GM23338 (cell line): ENCODE data around the gene FGF21. TPM values are rescaled to one million over a fixed set of nuclear protein-coding genes. Genes with fewer than 3 reads are reported as not detected.
A peak's percentile ranks its signal among the peaks of the same experiment; 100 is the strongest.

Source experiments
- ATAC-seq: fragments of 200-7000 bp; cut with Tn5 transposase; 3 replicates; pipeline ENCODE4 v1.9.1; 2020
- DNase-seq: peaks from one replicate; pipeline ENCODE4 v3.0.0-alpha.2; 2015; ENCODE audit warnings: low spot score
- H2AFZ ChIP-seq: fragments of 200-600 bp; sonication (generic); 2 replicates; pipeline ENCODE4 v1.8.0; 2016; ENCODE audit warnings: antibody characterized with exemption, mild to moderate bottlenecking, moderate library complexity
- H3F3A ChIP-seq: fragments of 200-600 bp; sonication (generic); replicated peaks from 2 replicates; pipeline ENCODE4 v1.8.0; 2017; ENCODE audit warnings: antibody characterized with exemption, mixed run types, low read depth
- H3K27ac ChIP-seq: fragments of 200-600 bp; sonication (generic); 2 replicates; pipeline ENCODE4 v1.6.1; 2016; ENCODE audit warnings: low read depth
- H3K27me3 ChIP-seq: fragments of 200-600 bp; sonication (generic); 2 replicates; pipeline ENCODE4 v1.8.0; 2016; ENCODE audit warnings: mild to moderate bottlenecking, mixed run types, moderate library complexity; ENCODE audit not compliant: insufficient read depth
- H3K36me3 ChIP-seq: fragments of 200-600 bp; sonication (generic); 2 replicates; pipeline ENCODE4 v1.8.0; 2016; ENCODE audit warnings: mild to moderate bottlenecking; ENCODE audit not compliant: insufficient read depth
- H3K4me1 ChIP-seq: fragments of 200-600 bp; sonication (generic); 2 replicates; pipeline ENCODE4 v1.8.0; 2016; ENCODE audit warnings: mild to moderate bottlenecking, moderate library complexity; ENCODE audit not compliant: insufficient read depth
- H3K4me2 ChIP-seq: fragments of 200-600 bp; sonication (generic); 2 replicates; pipeline ENCODE4 v1.7.1; 2017; ENCODE audit warnings: mixed run types
- H3K4me3 ChIP-seq: fragments of 200-600 bp; sonication (generic); 2 replicates; pipeline ENCODE4 v1.6.1; 2016; ENCODE audit warnings: mixed run types
- H3K79me2 ChIP-seq: fragments of 200-600 bp; sonication (generic); replicated peaks from 2 replicates; pipeline ENCODE4 v1.8.0; 2017; ENCODE audit warnings: mild to moderate bottlenecking; ENCODE audit not compliant: insufficient read depth
- H3K9me2 ChIP-seq: fragments of 200-600 bp; sonication (generic); 2 replicates; pipeline ENCODE4 v1.8.0; 2017; ENCODE audit not compliant: insufficient read depth
- H4K20me1 ChIP-seq: fragments of 200-600 bp; sonication (generic); replicated peaks from 2 replicates; pipeline ENCODE4 v1.8.0; 2017; ENCODE audit warnings: mild to moderate bottlenecking; ENCODE audit not compliant: insufficient read depth
- H3K27ac Mint-ChIP-seq: 2 replicates; pipeline ENCODE4 v1.8.0; 2020; ENCODE audit warnings: inconsistent platforms, mild to moderate bottlenecking, moderate library complexity, mixed read lengths
- H3K27me3 Mint-ChIP-seq: 3 replicates; pipeline ENCODE4 v1.8.0; 2022; ENCODE audit warnings: low read depth, mild to moderate bottlenecking, moderate library complexity, mixed read lengths, inconsistent platforms; ENCODE audit not compliant: insufficient read depth, poor library complexity
- H3K36me3 Mint-ChIP-seq: 3 replicates; pipeline ENCODE4 v1.8.0; 2021; ENCODE audit warnings: low read depth, mild to moderate bottlenecking, inconsistent platforms, moderate library complexity, mixed read lengths
- H3K4me1 Mint-ChIP-seq: 3 replicates; pipeline ENCODE4 v1.8.0; 2020; ENCODE audit warnings: mild to moderate bottlenecking, inconsistent platforms, mixed read lengths
- H3K4me3 Mint-ChIP-seq: 3 replicates; pipeline ENCODE4 v1.8.0; 2021; ENCODE audit warnings: moderate library complexity, mild to moderate bottlenecking, inconsistent platforms, mixed read lengths
- H3K9me3 Mint-ChIP-seq: 3 replicates; pipeline ENCODE4 v1.8.0; 2020; ENCODE audit warnings: moderate library complexity, mild to moderate bottlenecking, inconsistent platforms, mixed read lengths
- CREB1 ChIP-seq: fragments of 250-450 bp; sonication (Bioruptor Pico); IDR thresholded peaks from 2 replicates; pipeline ENCODE4 v1.5.0; 2020; ENCODE audit warnings: low read depth, mild to moderate bottlenecking, moderate library complexity
- EZH2 ChIP-seq: fragments of 200-600 bp; sonication (generic); IDR thresholded peaks from one replicate; pipeline ENCODE4 v1.8.0; 2017; ENCODE audit warnings: antibody characterized with exemption, mild to moderate bottlenecking, low read depth; ENCODE audit not compliant: unreplicated experiment
- EZH2phosphoT487 ChIP-seq: fragments of 200-600 bp; sonication (generic); IDR thresholded peaks from one replicate; pipeline ENCODE4 v1.8.1; 2018; ENCODE audit warnings: antibody characterized with exemption; ENCODE audit not compliant: unreplicated experiment
- JUNB ChIP-seq: IDR thresholded peaks from one replicate; pipeline ENCODE4 v1.6.1; 2016; ENCODE audit warnings: antibody characterized with exemption; ENCODE audit not compliant: unreplicated experiment
- POLR2AphosphoS5 ChIP-seq: IDR thresholded peaks from 2 replicates; pipeline ENCODE4 v1.6.1; 2016; ENCODE audit warnings: antibody characterized with exemption, low read depth
- REST ChIP-seq: IDR thresholded peaks from one replicate; pipeline ENCODE4 v1.6.1; 2018; ENCODE audit warnings: antibody characterized with exemption; ENCODE audit not compliant: unreplicated experiment
- STAT1 ChIP-seq: IDR thresholded peaks from one replicate; pipeline ENCODE4 v1.6.1; 2016; ENCODE audit warnings: antibody characterized with exemption; ENCODE audit not compliant: unreplicated experiment
- ZNF114 ChIP-seq: fragments of 250-450 bp; sonication (Bioruptor Pico); IDR thresholded peaks from 2 replicates; pipeline ENCODE4 v1.5.0; 2020; ENCODE audit warnings: mild to moderate bottlenecking, moderate library complexity
- ZNF331 ChIP-seq: fragments of 250-450 bp; sonication (Bioruptor Pico); IDR thresholded peaks from 2 replicates; pipeline ENCODE4 v1.5.0; 2020; ENCODE audit warnings: low read depth, mild to moderate bottlenecking, moderate library complexity
- polyA plus RNA-seq: library from polyadenylated mRNA; unstranded; fragments of >200 nt; fragmentation: Nextera tagmentation; extraction: Ambion mirVana; gene quantifications from 2 replicates; pipeline ENCODE4 v1.2.1, GENCODE V29; 2016
- total RNA-seq: library from RNA; depleted of rRNA; stranded (reverse); fragments of >200 nt; shearing (Covaris generic); gene quantifications from 2 replicates; pipeline ENCODE4 v1.2.3, GENCODE V29; 2014
- TF ChIP-seq, protein P1 (sequence below): IDR thresholded peaks from 2 replicates; pipeline ENCODE4 v1.6.1; 2016; ENCODE audit warnings: antibody characterized with exemption
- TF ChIP-seq, protein P2 (sequence below): fragments of 250-450 bp; sonication (Bioruptor Pico); IDR thresholded peaks from 2 replicates; pipeline ENCODE4 v1.5.0; 2020; ENCODE audit warnings: mild to moderate bottlenecking, moderate library complexity

Gene FGF21
- total and polyA plus RNA-seq, 2 experiments from 2014 or later, result 0.78 to 1.3 TPM

GRCh38 chr19:48795685-48796070 lies 40.4 kb downstream of the FGF21 start:
- no peaks in the 10 kb centered on the region for H3K9me3 Mint-ChIP-seq
- peak overlapping the region; percentile 95; the same call in 1 of the 3 replicates for H3K4me3 Mint-ChIP-seq

More at GRCh38 chr19:48795685-48796070, 40.4 kb downstream of the FGF21 start:
- Histone ChIP-seq H3K79me2 (no peaks in the 10 kb centered on the region), H3K27me3 (no peaks in the 10 kb centered on the region), H3K9me2 (no peaks in the 10 kb centered on the region), H3K4me1 (peaks cover 14% of the 10 kb centered on the region), H2AFZ (no peak overlapping the region), H4K20me1 (no peaks in the 10 kb centered on the region), H3K36me3 (no peaks in the 10 kb centered on the region), H3K4me3 (no peak overlapping the region), H3F3A (peaks cover 5% of the 10 kb centered on the region; the same call in 1 of the 2 replicates), H3K27ac (no peak overlapping the region), H3K4me2 (no peak overlapping the region)
- Mint-ChIP-seq H3K27ac (0 out of 2 replicates have a peak overlapping the region, but pooled peaks have one; percentile 99), H3K27me3 (peaks cover 12% of the 10 kb centered on the region), H3K36me3 (no peaks in the 10 kb centered on the region; the same call in 2 of the 3 replicates), H3K4me1 (peaks cover 26% of the 10 kb centered on the region; the same call in 2 of the 3 replicates)
- ATAC-seq (no peak), DNase-seq (no peak)
- TF ChIP-seq, protein P1, sequence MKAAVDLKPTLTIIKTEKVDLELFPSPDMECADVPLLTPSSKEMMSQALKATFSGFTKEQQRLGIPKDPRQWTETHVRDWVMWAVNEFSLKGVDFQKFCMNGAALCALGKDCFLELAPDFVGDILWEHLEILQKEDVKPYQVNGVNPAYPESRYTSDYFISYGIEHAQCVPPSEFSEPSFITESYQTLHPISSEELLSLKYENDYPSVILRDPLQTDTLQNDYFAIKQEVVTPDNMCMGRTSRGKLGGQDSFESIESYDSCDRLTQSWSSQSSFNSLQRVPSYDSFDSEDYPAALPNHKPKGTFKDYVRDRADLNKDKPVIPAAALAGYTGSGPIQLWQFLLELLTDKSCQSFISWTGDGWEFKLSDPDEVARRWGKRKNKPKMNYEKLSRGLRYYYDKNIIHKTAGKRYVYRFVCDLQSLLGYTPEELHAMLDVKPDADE, result no peak
- TF ChIP-seq CREB1 (CRISPR knock-in tag) (no peak), JUNB (no peak), EZH2phosphoT487 (no peak), REST (no peak), STAT1 (no peak), EZH2 (no peak), ZNF114 (CRISPR knock-in tag) (no peak), ZNF331 (no peak), POLR2AphosphoS5 (no peak)
- TF ChIP-seq, protein P2, sequence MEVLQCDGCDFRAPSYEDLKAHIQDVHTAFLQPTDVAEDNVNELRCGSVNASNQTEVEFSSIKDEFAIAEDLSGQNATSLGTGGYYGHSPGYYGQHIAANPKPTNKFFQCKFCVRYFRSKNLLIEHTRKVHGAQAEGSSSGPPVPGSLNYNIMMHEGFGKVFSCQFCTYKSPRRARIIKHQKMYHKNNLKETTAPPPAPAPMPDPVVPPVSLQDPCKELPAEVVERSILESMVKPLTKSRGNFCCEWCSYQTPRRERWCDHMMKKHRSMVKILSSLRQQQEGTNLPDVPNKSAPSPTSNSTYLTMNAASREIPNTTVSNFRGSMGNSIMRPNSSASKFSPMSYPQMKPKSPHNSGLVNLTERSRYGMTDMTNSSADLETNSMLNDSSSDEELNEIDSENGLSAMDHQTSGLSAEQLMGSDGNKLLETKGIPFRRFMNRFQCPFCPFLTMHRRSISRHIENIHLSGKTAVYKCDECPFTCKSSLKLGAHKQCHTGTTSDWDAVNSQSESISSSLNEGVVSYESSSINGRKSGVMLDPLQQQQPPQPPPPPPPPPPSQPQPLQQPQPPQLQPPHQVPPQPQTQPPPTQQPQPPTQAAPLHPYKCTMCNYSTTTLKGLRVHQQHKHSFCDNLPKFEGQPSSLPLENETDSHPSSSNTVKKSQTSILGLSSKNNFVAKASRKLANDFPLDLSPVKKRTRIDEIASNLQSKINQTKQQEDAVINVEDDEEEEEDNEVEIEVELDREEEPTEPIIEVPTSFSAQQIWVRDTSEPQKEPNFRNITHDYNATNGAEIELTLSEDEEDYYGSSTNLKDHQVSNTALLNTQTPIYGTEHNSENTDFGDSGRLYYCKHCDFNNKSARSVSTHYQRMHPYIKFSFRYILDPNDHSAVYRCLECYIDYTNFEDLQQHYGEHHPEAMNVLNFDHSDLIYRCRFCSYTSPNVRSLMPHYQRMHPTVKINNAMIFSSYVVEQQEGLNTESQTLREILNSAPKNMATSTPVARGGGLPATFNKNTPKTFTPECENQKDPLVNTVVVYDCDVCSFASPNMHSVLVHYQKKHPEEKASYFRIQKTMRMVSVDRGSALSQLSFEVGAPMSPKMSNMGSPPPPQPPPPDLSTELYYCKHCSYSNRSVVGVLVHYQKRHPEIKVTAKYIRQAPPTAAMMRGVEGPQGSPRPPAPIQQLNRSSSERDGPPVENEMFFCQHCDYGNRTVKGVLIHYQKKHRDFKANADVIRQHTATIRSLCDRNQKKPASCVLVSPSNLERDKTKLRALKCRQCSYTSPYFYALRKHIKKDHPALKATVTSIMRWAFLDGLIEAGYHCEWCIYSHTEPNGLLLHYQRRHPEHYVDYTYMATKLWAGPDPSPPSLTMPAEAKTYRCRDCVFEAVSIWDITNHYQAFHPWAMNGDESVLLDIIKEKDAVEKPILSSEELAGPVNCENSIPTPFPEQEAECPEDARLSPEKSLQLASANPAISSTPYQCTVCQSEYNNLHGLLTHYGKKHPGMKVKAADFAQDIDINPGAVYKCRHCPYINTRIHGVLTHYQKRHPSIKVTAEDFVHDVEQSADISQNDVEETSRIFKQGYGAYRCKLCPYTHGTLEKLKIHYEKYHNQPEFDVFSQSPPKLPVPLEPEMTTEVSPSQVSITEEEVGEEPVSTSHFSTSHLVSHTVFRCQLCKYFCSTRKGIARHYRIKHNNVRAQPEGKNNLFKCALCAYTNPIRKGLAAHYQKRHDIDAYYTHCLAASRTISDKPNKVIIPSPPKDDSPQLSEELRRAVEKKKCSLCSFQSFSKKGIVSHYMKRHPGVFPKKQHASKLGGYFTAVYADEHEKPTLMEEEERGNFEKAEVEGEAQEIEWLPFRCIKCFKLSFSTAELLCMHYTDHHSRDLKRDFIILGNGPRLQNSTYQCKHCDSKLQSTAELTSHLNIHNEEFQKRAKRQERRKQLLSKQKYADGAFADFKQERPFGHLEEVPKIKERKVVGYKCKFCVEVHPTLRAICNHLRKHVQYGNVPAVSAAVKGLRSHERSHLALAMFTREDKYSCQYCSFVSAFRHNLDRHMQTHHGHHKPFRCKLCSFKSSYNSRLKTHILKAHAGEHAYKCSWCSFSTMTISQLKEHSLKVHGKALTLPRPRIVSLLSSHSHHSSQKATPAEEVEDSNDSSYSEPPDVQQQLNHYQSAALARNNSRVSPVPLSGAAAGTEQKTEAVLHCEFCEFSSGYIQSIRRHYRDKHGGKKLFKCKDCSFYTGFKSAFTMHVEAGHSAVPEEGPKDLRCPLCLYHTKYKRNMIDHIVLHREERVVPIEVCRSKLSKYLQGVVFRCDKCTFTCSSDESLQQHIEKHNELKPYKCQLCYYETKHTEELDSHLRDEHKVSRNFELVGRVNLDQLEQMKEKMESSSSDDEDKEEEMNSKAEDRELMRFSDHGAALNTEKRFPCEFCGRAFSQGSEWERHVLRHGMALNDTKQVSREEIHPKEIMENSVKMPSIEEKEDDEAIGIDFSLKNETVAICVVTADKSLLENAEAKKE (CRISPR knock-in tag), result no peak
